ENCODE data around the gene CCDC170.
"Not testable (repeated sequence)": the region's sequence is repeated elsewhere in the genome, so short reads cannot be mapped to it uniquely, and the experiment has no call there.

Gene CCDC170

GRCh38 chr6:151493161-151493803 lies 535 bp upstream of the CCDC170 start:
- no peak for DNase-seq (ENCODE audit: low spot score)

GRCh38 chr6:151494235-151494935 lies 568 bp downstream of the CCDC170 start:
- no peak for DNase-seq (ENCODE audit: low spot score)

- DNase-seq (ENCODE audit: low spot score): no peak
Measured at GRCh38 chr6:151494936-151495320, 1.1 kb downstream of the CCDC170 start.

- no peak for DNase-seq (ENCODE audit: low spot score)
Measured at GRCh38 chr6:151495380-151495779, 1.6 kb downstream of the CCDC170 start.

- DNase-seq (ENCODE audit: low spot score): no peak
Measured at GRCh38 chr6:151497905-151498304, 4.1 kb downstream of the CCDC170 start.

- DNase-seq (ENCODE audit: low spot score): no peak
Measured at GRCh38 chr6:151498327-151498726, 4.5 kb downstream of the CCDC170 start.

- no peak for DNase-seq (ENCODE audit: low spot score)
Measured at GRCh38 chr6:151499551-151499950, 5.7 kb downstream of the CCDC170 start.

- no peak for DNase-seq (ENCODE audit: low spot score)
Measured at GRCh38 chr6:151501511-151502136, 7.8 kb downstream of the CCDC170 start.

- no peak for DNase-seq (ENCODE audit: low spot score)
Measured at GRCh38 chr6:151502499-151502898, 8.7 kb downstream of the CCDC170 start.

- DNase-seq (ENCODE audit: low spot score): no peak
Measured at GRCh38 chr6:151506761-151507160, 12.9 kb downstream of the CCDC170 start.

- no peak for DNase-seq (ENCODE audit: low spot score)
Measured at GRCh38 chr6:151509048-151509447, 15.2 kb downstream of the CCDC170 start.

GRCh38 chr6:151512481-151512880 lies 18.7 kb downstream of the CCDC170 start:
- DNase-seq (ENCODE audit: low spot score): no peak

- no peak for DNase-seq (ENCODE audit: low spot score)
Measured at GRCh38 chr6:151514000-151514730, 20.3 kb downstream of the CCDC170 start.

- not testable (repeated sequence) for DNase-seq (ENCODE audit: low spot score)
Measured at GRCh38 chr6:151518992-151519391, 25.2 kb downstream of the CCDC170 start.

GRCh38 chr6:151523034-151523433 lies 29.2 kb downstream of the CCDC170 start:
- no peak for DNase-seq (ENCODE audit: low spot score)

GRCh38 chr6:151524059-151524458 lies 30.2 kb downstream of the CCDC170 start:
- DNase-seq (ENCODE audit: low spot score): no peak

GRCh38 chr6:151534576-151534975 lies 40.8 kb downstream of the CCDC170 start:
- no peak for DNase-seq (ENCODE audit: low spot score)

- no peak for DNase-seq (ENCODE audit: low spot score)
Measured at GRCh38 chr6:151535476-151536187, 41.8 kb downstream of the CCDC170 start.

GRCh38 chr6:151536188-151536479 lies 42.3 kb downstream of the CCDC170 start:
- DNase-seq (ENCODE audit: low spot score): no peak

GRCh38 chr6:151537556-151537955 lies 43.7 kb downstream of the CCDC170 start:
- DNase-seq (ENCODE audit: low spot score): no peak

GRCh38 chr6:151539506-151540268 lies 45.9 kb downstream of the CCDC170 start:
- no peak for DNase-seq (ENCODE audit: low spot score)

All from kidney capillary endothelial cell (primary cell).